ENCODE measurements around the gene ANKRD13D.

DNA sequence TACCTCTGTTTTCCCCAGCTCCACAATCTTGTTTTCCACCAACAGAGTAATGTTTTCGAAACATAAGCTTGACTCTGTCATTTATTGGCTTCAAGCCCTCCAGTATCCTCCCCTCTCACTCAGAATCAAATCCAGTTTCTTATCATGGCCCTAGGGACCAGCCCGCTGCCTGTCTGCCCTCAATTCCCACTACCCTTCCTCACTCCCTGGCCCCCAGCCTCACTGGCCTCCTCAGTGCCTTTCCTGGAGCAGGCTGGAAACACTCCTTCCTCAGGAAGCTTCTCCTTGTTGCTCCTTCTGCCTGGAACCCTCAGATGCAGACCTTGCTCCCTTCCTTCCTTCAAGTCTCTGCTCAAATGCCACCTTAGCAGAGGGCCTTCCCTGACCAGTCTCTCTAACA, 60.4 kb downstream of the ANKRD13D start:
- TF ChIP-seq GATA2 (CRISPR knock-in tag; IDR thresholded peaks at IDR 0.05) (no peak), RCOR1 (IDR thresholded peaks at IDR 0.05; ENCODE audit: low read length) (no peak), NFIC (IDR thresholded peaks at IDR 0.05; ENCODE audit: borderline replicate concordance) (no peak), SIN3A (IDR thresholded peaks at IDR 0.05; ENCODE audit: borderline replicate concordance, low read depth, low read length) (no peak), MAX (IDR thresholded peaks at IDR 0.05; ENCODE audit: low read depth) (no peak), EP300 (IDR thresholded peaks at IDR 0.05; ENCODE audit: borderline replicate concordance in 1 of 2, low read depth in 1 of 2, low read length in 1 of 2) (no peak), PBX3 (IDR thresholded peaks at IDR 0.05) (no peak), YY1 (IDR thresholded peaks at IDR 0.05; ENCODE audit: low read depth) (no peak), EZH2phosphoT487 (IDR thresholded peaks at IDR 0.05; ENCODE audit: borderline replicate concordance, low read depth) (no peak), TEAD4 (IDR thresholded peaks at IDR 0.05; ENCODE audit: borderline replicate concordance, insufficient read depth) (no peak), FOSL2 (IDR thresholded peaks at IDR 0.05; ENCODE audit: borderline replicate concordance, low read depth) (no peak)
- TF ChIP-seq, protein P1, sequence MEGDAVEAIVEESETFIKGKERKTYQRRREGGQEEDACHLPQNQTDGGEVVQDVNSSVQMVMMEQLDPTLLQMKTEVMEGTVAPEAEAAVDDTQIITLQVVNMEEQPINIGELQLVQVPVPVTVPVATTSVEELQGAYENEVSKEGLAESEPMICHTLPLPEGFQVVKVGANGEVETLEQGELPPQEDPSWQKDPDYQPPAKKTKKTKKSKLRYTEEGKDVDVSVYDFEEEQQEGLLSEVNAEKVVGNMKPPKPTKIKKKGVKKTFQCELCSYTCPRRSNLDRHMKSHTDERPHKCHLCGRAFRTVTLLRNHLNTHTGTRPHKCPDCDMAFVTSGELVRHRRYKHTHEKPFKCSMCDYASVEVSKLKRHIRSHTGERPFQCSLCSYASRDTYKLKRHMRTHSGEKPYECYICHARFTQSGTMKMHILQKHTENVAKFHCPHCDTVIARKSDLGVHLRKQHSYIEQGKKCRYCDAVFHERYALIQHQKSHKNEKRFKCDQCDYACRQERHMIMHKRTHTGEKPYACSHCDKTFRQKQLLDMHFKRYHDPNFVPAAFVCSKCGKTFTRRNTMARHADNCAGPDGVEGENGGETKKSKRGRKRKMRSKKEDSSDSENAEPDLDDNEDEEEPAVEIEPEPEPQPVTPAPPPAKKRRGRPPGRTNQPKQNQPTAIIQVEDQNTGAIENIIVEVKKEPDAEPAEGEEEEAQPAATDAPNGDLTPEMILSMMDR (IDR thresholded peaks at IDR 0.05), result no peak

All from SK-N-SH (cell line).